HepG2 (cell line): ENCODE data around the gene NUDT15. TPM values are rescaled to one million over a fixed set of nuclear protein-coding genes. Genes with fewer than 3 reads are reported as not detected.

Source experiments
- FOXA3 ChIP-seq: IDR thresholded peaks from 2 replicates; pipeline ENCODE4 v1.6.1; 2016; ENCODE audit warnings: missing genetic modification reagents, missing compliant biosample characterization
- GATA4 ChIP-seq: sonication (generic); IDR thresholded peaks from 2 replicates; pipeline ENCODE4 v1.6.1; 2016; ENCODE audit warnings: antibody characterized with exemption, low read depth, borderline replicate concordance
- KLF6 ChIP-seq: IDR thresholded peaks from 2 replicates; pipeline ENCODE4 v1.8.0; 2016; ENCODE audit warnings: missing biosample characterization, missing genetic modification reagents
- KMT2A ChIP-seq: sonication (generic); formaldehyde crosslinking; IDR thresholded peaks from 2 replicates; pipeline ENCODE4 v1.4.0; 2020; ENCODE audit warnings: missing genetic modification reagents
- LCORL ChIP-seq, 2 experiments: fragments of 450-650 bp in 1 of 2; sonication (generic) in 1 of 2; formaldehyde crosslinking in 1 of 2; IDR thresholded peaks; 2 replicates each; pipeline versions ENCODE4 v1.5.0 to v1.6.1; 2017 to 2020; ENCODE audit warnings: antibody characterized with exemption in 1 of 2, missing genetic modification reagents in 1 of 2
- MAFF ChIP-seq: IDR thresholded peaks from 2 replicates; pipeline ENCODE4 v1.6.1; 2011; ENCODE audit warnings: low read depth, low read length, improper control_type of control experiment
- NR0B2 ChIP-seq: sonication (generic); formaldehyde crosslinking; IDR thresholded peaks from 2 replicates; pipeline ENCODE4 v1.4.0; 2020; ENCODE audit warnings: mild to moderate bottlenecking, missing genetic modification reagents
- NR2F1 ChIP-seq, 2 experiments: fragments of 450-650 bp in 1 of 2; formaldehyde crosslinking in 1 of 2; IDR thresholded peaks; 2 replicates each; pipeline versions ENCODE4 v1.5.0 to v1.6.1; 2016 to 2020; ENCODE audit warnings: mild to moderate bottlenecking in 1 of 2, missing compliant biosample characterization in 1 of 2, missing genetic modification reagents in 1 of 2, moderate library complexity in 1 of 2
- RXRB ChIP-seq: IDR thresholded peaks from 2 replicates; pipeline ENCODE4 v1.6.1; 2016; ENCODE audit warnings: borderline replicate concordance, missing genetic modification reagents, missing compliant biosample characterization
- SAP130 ChIP-seq: IDR thresholded peaks from 2 replicates; pipeline ENCODE4 v1.6.1; 2016; ENCODE audit warnings: low read depth
- SNAPC4 ChIP-seq: sonication (generic); formaldehyde crosslinking; IDR thresholded peaks from 2 replicates; pipeline ENCODE4 v1.4.0; 2020; ENCODE audit warnings: mild to moderate bottlenecking, missing genetic modification reagents
- TAF15 ChIP-seq: fragments of 200-400 bp; formaldehyde crosslinking; IDR thresholded peaks from one replicate; pipeline ENCODE4 v1.6.1; 2018; ENCODE audit warnings: mild to moderate bottlenecking, low read depth, low read length; ENCODE audit not compliant: poor library complexity, severe bottlenecking
- THAP9 ChIP-seq: sonication (generic); formaldehyde crosslinking; IDR thresholded peaks from 2 replicates; pipeline ENCODE4; 2020; ENCODE audit warnings: missing genetic modification reagents, mild to moderate bottlenecking, borderline replicate concordance
- ZBTB38 ChIP-seq: sonication (generic); formaldehyde crosslinking; IDR thresholded peaks from 2 replicates; pipeline ENCODE4 v1.5.1; 2020; ENCODE audit warnings: mild to moderate bottlenecking, missing genetic modification reagents
- ZMYM4 ChIP-seq: sonication (generic); formaldehyde crosslinking; IDR thresholded peaks from 2 replicates; pipeline ENCODE4 v1.8.1; 2023; ENCODE audit warnings: mild to moderate bottlenecking, missing genetic modification reagents
- ZNF414 ChIP-seq: sonication (generic); formaldehyde crosslinking; IDR thresholded peaks from 2 replicates; pipeline ENCODE4 v1.5.0; 2020; ENCODE audit warnings: missing genetic modification reagents
- ZNF552 ChIP-seq: sonication (generic); formaldehyde crosslinking; IDR thresholded peaks from 2 replicates; pipeline ENCODE4 v1.9.0; 2022; ENCODE audit warnings: missing genetic modification reagents, mild to moderate bottlenecking, borderline replicate concordance
- ZNF572 ChIP-seq: sonication (generic); formaldehyde crosslinking; IDR thresholded peaks from 2 replicates; pipeline ENCODE4 v1.5.1; 2020; ENCODE audit warnings: mild to moderate bottlenecking, missing genetic modification reagents
- ZSCAN22 ChIP-seq: sonication (generic); formaldehyde crosslinking; IDR thresholded peaks from 2 replicates; pipeline ENCODE4 v1.4.0; 2020; ENCODE audit warnings: mild to moderate bottlenecking, missing genetic modification reagents
- polyA plus RNA-seq, 8 experiments: library from polyadenylated mRNA; depleted of rRNA in 3 of 8; stranded (reverse) in 7 of 8; unstranded in 1 of 8; fragments of >200 nt; fragmentation: Illumina TruSeq in 4 of 8; extraction: Trizol in 4 of 8; gene quantifications; 2 replicates each; pipeline versions ENCODE4 v1.2.1 to v1.2.3, GENCODE V29; 2011 to 2016; ENCODE audit warnings: low read depth in 4 of 8, missing spikeins in 1 of 8, mixed read lengths in 1 of 8; ENCODE audit not compliant: insufficient read depth in 1 of 8
- total RNA-seq, 5 experiments: library from RNA; depleted of rRNA; stranded (reverse); fragments of >200 nt; fragmentation: Illumina TruSeq; extraction: Trizol; gene quantifications; 2 replicates each; pipeline ENCODE4 v1.2.3, GENCODE V29; 2016; ENCODE audit warnings: low read depth in 1 of 5

NUDT15 gene
- total and polyA plus RNA-seq, 2 of the 13 experiments (the other 11 are each of a cell fraction or from before 2014, with no cell fraction given) = 21.3 to 47.3 TPM

- peak; percentile 60; the same call in 1 of the 2 replicates for TF ChIP-seq NR0B2 (CRISPR knock-in tag)
- 0 out of 2 replicates have a peak, but pooled peaks have one; percentile 53 for TF ChIP-seq ZNF414
- TF ChIP-seq MAFF = no peak
- peak; percentile 21; the same call in 1 of the 2 replicates for TF ChIP-seq GATA4
- TF ChIP-seq THAP9 (CRISPR knock-in tag) = peak; percentile 85; the same call in 1 of the 2 replicates
- 0 out of 2 replicates have a peak, but pooled peaks have one; percentile 27 for TF ChIP-seq ZNF572 (CRISPR knock-in tag)
- no peak; a peak in 1 of 4 replicates for TF ChIP-seq NR2F1 (CRISPR knock-in tag; IDR thresholded peaks at IDR 0.05)
- 0 out of 2 replicates have a peak, but pooled peaks have one; percentile 32 for TF ChIP-seq ZSCAN22 (CRISPR knock-in tag)
- TF ChIP-seq SNAPC4 = 0 out of 2 replicates have a peak, but pooled peaks have one; percentile 54
- TF ChIP-seq ZBTB38 (CRISPR knock-in tag) = peak; percentile 56; the same call in 1 of the 2 replicates
- TF ChIP-seq RXRB (CRISPR knock-in tag) = peak; percentile 64; the same call in 1 of the 2 replicates
- TF ChIP-seq KMT2A (CRISPR knock-in tag) = peak; percentile 95
- TF ChIP-seq SAP130 (CRISPR knock-in tag) = peak; percentile 61
- no peak for TF ChIP-seq TAF15
- TF ChIP-seq ZNF552 (CRISPR knock-in tag) = peak; percentile 82; the same call in 1 of the 2 replicates
- TF ChIP-seq ZMYM4 (CRISPR knock-in tag) = peak; percentile 87
- TF ChIP-seq KLF6 (CRISPR knock-in tag) = peak; percentile 74; the same call in 1 of the 2 replicates
- peak; percentile 42; the same call in 1 of the 2 replicates for TF ChIP-seq FOXA3 (CRISPR knock-in tag)
- no peak for TF ChIP-seq LCORL (IDR thresholded peaks at IDR 0.05)
- peak; percentile 87; the same call in 1 of the 2 replicates for TF ChIP-seq LCORL (CRISPR knock-in tag; IDR thresholded peaks at IDR 0.05)
Measured at GRCh38 chr13:48001114-48001881, 36.2 kb upstream of the NUDT15 start, which contains the start of gene SUCLA2 (continued).
